SU-DHL-6 (cell line): Measurements from ENCODE around the gene ADK.

Experiments
- EZH2phosphoT487 ChIP-seq: fragments of 200-600 bp; sonication (generic), shearing (Covaris generic); conservative IDR thresholded peaks from 2 replicates; pipeline ENCODE4 v1.6.1; 2018; ENCODE audit warnings: mild to moderate bottlenecking, antibody characterized with exemption, low read length, moderate library complexity, mixed read lengths
- TF ChIP-seq, protein P1 (sequence below): fragments of 200-600 bp; sonication (generic); IDR thresholded peaks from one replicate; pipeline ENCODE4 v1.5.1; 2017; ENCODE audit warnings: antibody characterized with exemption, mild to moderate bottlenecking, low read length, moderate library complexity; ENCODE audit not compliant: insufficient read depth, poor library complexity, severe bottlenecking

DNA sequence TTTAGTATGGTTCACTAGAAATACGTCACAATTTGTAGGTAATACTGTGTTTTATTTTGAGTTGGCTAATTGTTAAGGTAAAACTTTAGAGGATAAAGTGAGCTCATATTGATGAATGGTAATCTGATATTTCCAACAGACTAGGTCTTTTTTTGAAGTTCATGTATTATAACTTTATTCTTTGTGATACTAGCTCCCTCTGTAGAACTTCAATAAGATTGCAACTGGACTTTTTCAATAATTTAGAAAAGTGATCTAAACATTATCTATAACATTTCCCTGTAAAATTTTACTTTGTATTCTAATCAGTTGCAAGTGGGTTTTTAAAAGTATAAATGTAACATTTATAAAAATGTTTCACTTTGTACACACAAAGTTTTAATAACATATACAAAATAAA is 83.5 kb downstream of the ADK start:
- TF ChIP-seq, protein P1, sequence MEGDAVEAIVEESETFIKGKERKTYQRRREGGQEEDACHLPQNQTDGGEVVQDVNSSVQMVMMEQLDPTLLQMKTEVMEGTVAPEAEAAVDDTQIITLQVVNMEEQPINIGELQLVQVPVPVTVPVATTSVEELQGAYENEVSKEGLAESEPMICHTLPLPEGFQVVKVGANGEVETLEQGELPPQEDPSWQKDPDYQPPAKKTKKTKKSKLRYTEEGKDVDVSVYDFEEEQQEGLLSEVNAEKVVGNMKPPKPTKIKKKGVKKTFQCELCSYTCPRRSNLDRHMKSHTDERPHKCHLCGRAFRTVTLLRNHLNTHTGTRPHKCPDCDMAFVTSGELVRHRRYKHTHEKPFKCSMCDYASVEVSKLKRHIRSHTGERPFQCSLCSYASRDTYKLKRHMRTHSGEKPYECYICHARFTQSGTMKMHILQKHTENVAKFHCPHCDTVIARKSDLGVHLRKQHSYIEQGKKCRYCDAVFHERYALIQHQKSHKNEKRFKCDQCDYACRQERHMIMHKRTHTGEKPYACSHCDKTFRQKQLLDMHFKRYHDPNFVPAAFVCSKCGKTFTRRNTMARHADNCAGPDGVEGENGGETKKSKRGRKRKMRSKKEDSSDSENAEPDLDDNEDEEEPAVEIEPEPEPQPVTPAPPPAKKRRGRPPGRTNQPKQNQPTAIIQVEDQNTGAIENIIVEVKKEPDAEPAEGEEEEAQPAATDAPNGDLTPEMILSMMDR: peak; percentile 19
- no peak for TF ChIP-seq EZH2phosphoT487
